ENCODE measurements around the gene CPT1B. TPM values are rescaled to one million over a fixed set of nuclear protein-coding genes. Genes with fewer than 3 reads are reported as not detected.

Gene CPT1B
- total RNA-seq, 1 experiment from 2014 or later: 19.2 TPM

GRCh38 chr22:50581031-50581949 is 3.1 kb upstream of the CPT1B start:
- DNase-seq (ENCODE audit: low spot score): no peak
- Histone ChIP-seq H3K36me3 (ENCODE audit: insufficient read depth, low read length, poor library complexity, severe bottlenecking) (no peaks in the 10 kb centered on the region), H3K27ac (ENCODE audit: low read depth, low read length, poor library complexity, severe bottlenecking) (no peak overlapping the region), H3K4me1 (ENCODE audit: insufficient read depth, low read length, poor library complexity, severe bottlenecking) (no peaks in the 10 kb centered on the region), H3K27me3 (replicated peaks; ENCODE audit: insufficient read depth, low read depth, low read length, poor library complexity) (no peaks in the 10 kb centered on the region), H3K9me3 (ENCODE audit: low read depth, low read length, poor library complexity, severe bottlenecking) (no peaks in the 10 kb centered on the region), H3K4me3 (ENCODE audit: low read depth, low read length, poor library complexity, severe bottlenecking) (peak overlapping the region; percentile 74)
- TF ChIP-seq EZH2 (IDR thresholded peaks at IDR 0.05; ENCODE audit: borderline replicate concordance, low read depth, low read length, poor library complexity, severe bottlenecking): no peak
- TF ChIP-seq CTCF (conservative IDR thresholded peaks at IDR 0.05; ENCODE audit: low read depth, low read length): no peak
- CTCF ChIA-PET: no interaction called here
- intact Hi-C loops (cut with micrococcal nuclease; ENCODE audit: unreplicated experiment): no loop called here
- POLR2A ChIA-PET (ENCODE audit: low non-redundant PET): interaction anchor here (0.7 kb wide), 1 partner anchor 239 kb away, joined by 6 read pairs; no protein-coding TSS in a partner anchor
- no TSS peak for BruUV-seq (replicated peaks)

GRCh38 chr22:50579752-50580151 is 1.5 kb upstream of the CPT1B start:
- intact Hi-C loops (cut with micrococcal nuclease; ENCODE audit: unreplicated experiment): no loop called here
- TF ChIP-seq CTCF (conservative IDR thresholded peaks at IDR 0.05; ENCODE audit: low read depth, low read length): no peak
- no peak for TF ChIP-seq EZH2 (IDR thresholded peaks at IDR 0.05; ENCODE audit: borderline replicate concordance, low read depth, low read length, poor library complexity, severe bottlenecking)
- no peak for DNase-seq (ENCODE audit: low spot score)
- no TSS peak for BruUV-seq (replicated peaks)
- Histone ChIP-seq H3K4me3 (ENCODE audit: low read depth, low read length, poor library complexity, severe bottlenecking) (no peak overlapping the region), H3K4me1 (ENCODE audit: insufficient read depth, low read length, poor library complexity, severe bottlenecking) (no peaks in the 10 kb centered on the region), H3K36me3 (ENCODE audit: insufficient read depth, low read length, poor library complexity, severe bottlenecking) (no peaks in the 10 kb centered on the region), H3K27ac (ENCODE audit: low read depth, low read length, poor library complexity, severe bottlenecking) (no peak overlapping the region), H3K9me3 (ENCODE audit: low read depth, low read length, poor library complexity, severe bottlenecking) (no peaks in the 10 kb centered on the region), H3K27me3 (replicated peaks; ENCODE audit: insufficient read depth, low read depth, low read length, poor library complexity) (no peaks in the 10 kb centered on the region)
- ChIA-PET POLR2A (ENCODE audit: low non-redundant PET) (no interaction called here), CTCF (no interaction called here)

GRCh38 chr22:50578776-50579310 is 616 bp upstream of the CPT1B start:
- no peak overlapping the region for H3K27ac ChIP-seq (ENCODE audit: low read depth, low read length, poor library complexity, severe bottlenecking)
- DNase-seq (ENCODE audit: low spot score): no peak
- H3K36me3 ChIP-seq (ENCODE audit: insufficient read depth, low read length, poor library complexity, severe bottlenecking): no peaks in the 10 kb centered on the region
- CTCF ChIA-PET: interaction anchor here (0.9 kb wide), 1 partner anchor 49 kb away, joined by 5 read pairs; the partner anchor contains the start of gene ARSA
- no peak overlapping the region for H3K4me3 ChIP-seq (ENCODE audit: low read depth, low read length, poor library complexity, severe bottlenecking)
- H3K4me1 ChIP-seq (ENCODE audit: insufficient read depth, low read length, poor library complexity, severe bottlenecking): no peaks in the 10 kb centered on the region
- H3K9me3 ChIP-seq (ENCODE audit: low read depth, low read length, poor library complexity, severe bottlenecking): no peaks in the 10 kb centered on the region
- TF ChIP-seq EZH2 (IDR thresholded peaks at IDR 0.05; ENCODE audit: borderline replicate concordance, low read depth, low read length, poor library complexity, severe bottlenecking): no peak
- TF ChIP-seq CTCF (conservative IDR thresholded peaks at IDR 0.05; ENCODE audit: low read depth, low read length): no peak
- intact Hi-C loops (cut with micrococcal nuclease; ENCODE audit: unreplicated experiment): no loop called here
- POLR2A ChIA-PET (ENCODE audit: low non-redundant PET): no interaction called here
- no peaks in the 10 kb centered on the region for H3K27me3 ChIP-seq (replicated peaks; ENCODE audit: insufficient read depth, low read depth, low read length, poor library complexity)
- BruUV-seq (replicated peaks): no TSS peak
